SH-SY5Y (cell line): Measurements from ENCODE around the gene RAB36.

Experiments
- GATA2 ChIP-seq: IDR thresholded peaks from 2 replicates; pipeline ENCODE4 v1.6.1; 2011; ENCODE audit warnings: mild to moderate bottlenecking, low read depth, low read length
- GATA3 ChIP-seq: IDR thresholded peaks from 2 replicates; pipeline ENCODE4 v1.6.1; 2011; ENCODE audit warnings: low read depth, mild to moderate bottlenecking, low read length, moderate library complexity

DNA sequence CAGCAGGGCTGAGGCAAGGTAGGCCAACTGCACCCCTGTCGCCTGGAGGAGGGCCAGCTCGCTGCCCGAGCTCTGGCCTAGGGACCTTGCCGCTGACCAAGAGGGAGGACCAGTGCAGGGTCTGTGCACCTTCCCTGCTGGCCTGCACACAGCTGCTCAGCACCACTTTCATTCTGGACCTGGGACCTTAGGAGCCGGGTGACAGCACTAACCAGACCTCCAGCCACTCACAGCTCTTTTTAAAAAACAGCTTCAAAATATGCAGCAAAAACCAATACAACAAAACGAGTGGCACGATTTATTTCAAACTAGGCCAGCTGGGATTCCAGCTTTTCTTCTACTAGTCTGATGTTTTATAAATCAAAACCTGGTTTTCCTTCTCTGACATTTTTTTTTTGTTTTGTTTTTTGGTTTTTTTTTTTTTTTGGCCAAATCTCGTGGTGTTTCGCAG is 21.4 kb upstream of the RAB36 start:
- TF ChIP-seq GATA2 (no peak), GATA3 (no peak)
